ENCODE measurements around the gene FARP1. TPM values are rescaled to one million over a fixed set of nuclear protein-coding genes. Genes with fewer than 3 reads are reported as not detected.

The FARP1 gene
- total and polyA plus RNA-seq, 2 of the 13 experiments (the other 11 are each of a cell fraction or from before 2014, with no cell fraction given): 70.6 to 126 TPM

GRCh38 chr13:98142380-98143156, at the start of gene FARP1 (continued):
- TF ChIP-seq ZBTB40 (IDR thresholded peaks at IDR 0.05): no peak
- TF ChIP-seq ZBTB40 (CRISPR knock-in tag; IDR thresholded peaks at IDR 0.05): no peak
- 0 out of 2 replicates have a peak, but pooled peaks have one; percentile 18 for TF ChIP-seq MYNN (CRISPR knock-in tag; IDR thresholded peaks at IDR 0.05; ENCODE audit: low read depth)
- TF ChIP-seq ZNF235 (CRISPR knock-in tag; IDR thresholded peaks at IDR 0.05; ENCODE audit: borderline replicate concordance): no peak
- no peak for TF ChIP-seq PPARG (CRISPR knock-in tag; conservative IDR thresholded peaks at IDR 0.05)
- TF ChIP-seq GABPB1 (CRISPR knock-in tag; IDR thresholded peaks at IDR 0.05): peak; percentile 88

All from HepG2 (cell line).